Nephron (organoid): ENCODE data around the gene TRPC4.

Experiments used
- H3K27ac Mint-ChIP-seq, 3 experiments: 2 replicates each; pipeline ENCODE4 v1.8.0; 2020; ENCODE audit warnings: mixed read lengths in 3 of 3, mild to moderate bottlenecking in 2 of 3, moderate library complexity in 1 of 3
- H3K27me3 Mint-ChIP-seq: 2 replicates; pipeline ENCODE4 v1.8.0; 2021; ENCODE audit warnings: low read depth, mild to moderate bottlenecking, moderate library complexity, mixed read lengths
- H3K36me3 Mint-ChIP-seq: 2 replicates; pipeline ENCODE4 v1.8.0; 2020; ENCODE audit warnings: low read depth, mixed read lengths
- H3K4me1 Mint-ChIP-seq: 2 replicates; pipeline ENCODE4 v1.8.0; 2020; ENCODE audit warnings: mixed read lengths
- H3K4me3 Mint-ChIP-seq, 3 experiments: 2 replicates each; pipeline ENCODE4 v1.8.0; 2020; ENCODE audit warnings: mild to moderate bottlenecking in 3 of 3, mixed read lengths in 3 of 3, moderate library complexity in 2 of 3
- H3K9me3 Mint-ChIP-seq: 2 replicates; pipeline ENCODE4 v1.8.0; 2020; ENCODE audit warnings: mixed read lengths
- TF ChIP-seq, protein P1 (sequence below), 3 experiments: fragments of 200-600 bp; sonication (generic); IDR thresholded peaks; one replicate each; pipeline ENCODE4 v1.5.0; 2021; ENCODE audit warnings: antibody characterized with exemption in 3 of 3; ENCODE audit not compliant: unreplicated experiment in 3 of 3

Gene TRPC4

DNA sequence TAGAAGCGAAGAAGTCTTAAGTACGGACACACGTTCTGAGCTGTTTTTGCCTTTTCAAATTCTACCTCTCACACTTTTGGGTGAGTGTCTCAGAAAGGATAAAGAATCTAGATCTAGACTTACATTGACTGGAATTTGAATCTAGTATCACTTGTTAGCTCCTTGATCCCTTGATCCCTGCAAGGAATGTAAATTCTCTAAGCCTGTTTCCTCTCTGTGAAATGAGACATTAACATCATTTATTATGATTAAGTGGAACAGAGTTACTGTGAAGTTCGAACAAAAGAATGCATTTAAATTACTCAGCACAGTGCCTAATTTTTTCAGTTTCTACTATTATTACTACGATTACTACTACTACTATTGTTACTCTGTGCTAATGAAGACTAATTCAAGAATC, 184.4 kb downstream of the TRPC4 start:
- Mint-ChIP-seq H3K36me3 (no peaks in the 10 kb centered on the region), H3K9me3 (no peaks in the 10 kb centered on the region), H3K27me3 (peaks cover 6% of the 10 kb centered on the region), H3K27ac (no peak overlapping the region), H3K4me1 (peaks cover 4% of the 10 kb centered on the region), H3K4me3 (no peak overlapping the region)
- TF ChIP-seq, protein P1, sequence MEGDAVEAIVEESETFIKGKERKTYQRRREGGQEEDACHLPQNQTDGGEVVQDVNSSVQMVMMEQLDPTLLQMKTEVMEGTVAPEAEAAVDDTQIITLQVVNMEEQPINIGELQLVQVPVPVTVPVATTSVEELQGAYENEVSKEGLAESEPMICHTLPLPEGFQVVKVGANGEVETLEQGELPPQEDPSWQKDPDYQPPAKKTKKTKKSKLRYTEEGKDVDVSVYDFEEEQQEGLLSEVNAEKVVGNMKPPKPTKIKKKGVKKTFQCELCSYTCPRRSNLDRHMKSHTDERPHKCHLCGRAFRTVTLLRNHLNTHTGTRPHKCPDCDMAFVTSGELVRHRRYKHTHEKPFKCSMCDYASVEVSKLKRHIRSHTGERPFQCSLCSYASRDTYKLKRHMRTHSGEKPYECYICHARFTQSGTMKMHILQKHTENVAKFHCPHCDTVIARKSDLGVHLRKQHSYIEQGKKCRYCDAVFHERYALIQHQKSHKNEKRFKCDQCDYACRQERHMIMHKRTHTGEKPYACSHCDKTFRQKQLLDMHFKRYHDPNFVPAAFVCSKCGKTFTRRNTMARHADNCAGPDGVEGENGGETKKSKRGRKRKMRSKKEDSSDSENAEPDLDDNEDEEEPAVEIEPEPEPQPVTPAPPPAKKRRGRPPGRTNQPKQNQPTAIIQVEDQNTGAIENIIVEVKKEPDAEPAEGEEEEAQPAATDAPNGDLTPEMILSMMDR (IDR thresholded peaks at IDR 0.05; ENCODE audit: unreplicated experiment in 3 of 3): no peak

DNA sequence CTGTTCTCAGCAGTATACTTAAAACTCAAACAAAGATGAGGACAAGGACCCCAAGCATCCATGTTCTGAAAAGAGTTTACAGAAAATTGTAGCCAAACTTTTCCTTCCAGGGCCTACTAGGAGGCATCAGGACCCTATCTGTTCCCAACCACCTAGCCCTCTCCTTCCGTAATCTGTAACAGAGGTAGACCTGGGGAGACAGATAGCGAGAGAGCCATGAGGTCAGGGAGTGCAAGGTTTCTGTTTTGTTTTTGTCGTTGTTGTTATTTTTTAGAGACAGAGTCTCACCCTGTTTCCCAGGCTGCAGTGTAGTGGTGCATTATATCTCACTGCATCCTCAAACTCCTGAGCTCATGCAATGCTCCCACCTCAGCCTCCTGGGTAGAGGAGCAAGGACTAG, 187.1 kb downstream of the TRPC4 start:
- Mint-ChIP-seq H3K9me3 (no peaks in the 10 kb centered on the region), H3K27me3 (peaks cover 6% of the 10 kb centered on the region), H3K4me3 (no peak overlapping the region), H3K27ac (peak overlapping the region in 1 of 3 experiments; percentile 17), H3K4me1 (peaks cover 4% of the 10 kb centered on the region), H3K36me3 (no peaks in the 10 kb centered on the region)
- TF ChIP-seq, protein P1 (IDR thresholded peaks at IDR 0.05; ENCODE audit: unreplicated experiment in 3 of 3): no peak

DNA sequence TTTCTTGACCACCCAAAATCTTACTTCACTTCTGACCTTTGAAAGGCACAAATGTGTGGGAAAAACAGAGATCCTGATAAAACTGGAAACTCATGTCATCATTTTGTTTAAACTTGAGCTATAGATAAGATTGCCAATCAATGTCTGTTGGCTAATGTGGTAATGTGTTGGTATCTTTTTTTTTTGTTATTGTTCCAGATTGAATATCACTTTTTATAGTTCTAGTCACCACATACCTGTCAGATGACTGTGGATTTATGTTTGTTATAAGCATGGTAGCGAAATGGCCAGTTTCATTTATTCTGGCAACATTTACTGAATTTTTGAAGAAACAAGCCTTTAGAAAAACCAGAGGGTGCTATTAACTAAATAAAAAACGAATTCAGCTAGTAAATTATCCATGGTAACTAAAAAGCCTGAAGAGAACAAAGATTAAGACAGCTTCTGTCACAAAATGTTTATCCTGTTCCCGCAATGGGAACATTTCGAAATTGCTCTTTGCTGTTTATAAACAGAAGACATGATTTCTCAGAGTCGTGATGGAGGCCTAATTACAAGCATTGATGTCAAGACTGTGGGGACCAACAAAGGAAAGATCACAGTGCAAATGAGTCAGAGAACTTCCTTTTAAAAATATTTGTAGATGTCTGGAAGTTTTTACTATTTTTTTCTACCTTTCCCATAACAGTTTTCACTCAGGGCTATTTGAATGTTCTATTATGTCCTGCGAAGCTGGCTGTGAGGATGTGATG, 188.1 kb downstream of the TRPC4 start:
- no peaks in the 10 kb centered on the region for H3K36me3 Mint-ChIP-seq
- no peak overlapping the region for H3K4me3 Mint-ChIP-seq
- no peaks in the 10 kb centered on the region for H3K9me3 Mint-ChIP-seq
- H3K27me3 Mint-ChIP-seq: peaks cover 6% of the 10 kb centered on the region
- TF ChIP-seq, protein P1 (IDR thresholded peaks at IDR 0.05; ENCODE audit: unreplicated experiment in 3 of 3): no peak
- H3K4me1 Mint-ChIP-seq: peaks cover 4% of the 10 kb centered on the region
- H3K27ac Mint-ChIP-seq: peak overlapping the region; percentile 40 to 62 (median 50)

DNA sequence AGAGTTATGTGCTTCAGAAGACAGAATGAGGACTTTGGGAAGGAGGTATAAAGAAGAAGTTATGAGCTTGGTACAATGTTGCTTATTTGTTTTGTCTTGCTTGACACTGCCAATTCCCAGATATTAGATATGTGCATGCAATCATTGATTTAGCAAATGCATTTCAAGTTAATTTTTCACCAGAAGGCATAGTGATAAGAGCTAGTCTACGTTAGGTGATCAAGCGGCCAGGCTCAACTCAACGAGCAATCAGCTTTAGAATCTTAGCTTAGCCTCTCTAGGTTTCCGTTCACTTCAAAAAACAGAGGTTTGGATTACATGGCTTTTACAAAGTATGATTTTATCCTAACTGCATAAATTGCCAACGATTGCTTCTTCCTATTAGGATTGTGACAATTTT, 189.4 kb downstream of the TRPC4 start:
- TF ChIP-seq, protein P1 (IDR thresholded peaks at IDR 0.05; ENCODE audit: unreplicated experiment in 3 of 3): no peak
- Mint-ChIP-seq H3K9me3 (no peaks in the 10 kb centered on the region), H3K36me3 (no peaks in the 10 kb centered on the region), H3K27me3 (peaks cover 6% of the 10 kb centered on the region), H3K4me1 (no peaks in the 10 kb centered on the region), H3K4me3 (no peak overlapping the region), H3K27ac (no peak overlapping the region)

DNA sequence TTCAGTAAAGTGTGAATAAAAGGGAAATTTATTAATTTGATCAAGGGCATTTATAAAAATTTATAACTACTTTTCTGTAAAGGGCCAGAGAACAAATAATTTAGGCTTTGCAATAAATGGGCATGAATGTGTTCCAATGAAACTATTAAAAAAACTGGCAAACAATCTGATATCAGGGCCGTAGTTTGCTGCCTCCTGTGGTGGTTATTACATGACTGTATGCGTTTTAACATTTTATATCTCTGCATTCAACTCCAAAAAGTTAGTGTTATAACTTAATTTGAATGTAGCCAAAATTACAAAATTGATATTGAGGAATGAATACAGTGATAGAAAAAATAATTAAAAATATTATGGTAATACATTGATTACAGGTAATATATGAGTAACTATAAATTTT, 190.5 kb downstream of the TRPC4 start:
- TF ChIP-seq, protein P1 (IDR thresholded peaks at IDR 0.05; ENCODE audit: unreplicated experiment in 3 of 3): no peak
- H3K4me3 Mint-ChIP-seq: no peak overlapping the region
- no peak overlapping the region for H3K27ac Mint-ChIP-seq
- H3K9me3 Mint-ChIP-seq: no peaks in the 10 kb centered on the region
- H3K4me1 Mint-ChIP-seq: no peaks in the 10 kb centered on the region
- H3K27me3 Mint-ChIP-seq: peaks cover 6% of the 10 kb centered on the region
- H3K36me3 Mint-ChIP-seq: no peaks in the 10 kb centered on the region

DNA sequence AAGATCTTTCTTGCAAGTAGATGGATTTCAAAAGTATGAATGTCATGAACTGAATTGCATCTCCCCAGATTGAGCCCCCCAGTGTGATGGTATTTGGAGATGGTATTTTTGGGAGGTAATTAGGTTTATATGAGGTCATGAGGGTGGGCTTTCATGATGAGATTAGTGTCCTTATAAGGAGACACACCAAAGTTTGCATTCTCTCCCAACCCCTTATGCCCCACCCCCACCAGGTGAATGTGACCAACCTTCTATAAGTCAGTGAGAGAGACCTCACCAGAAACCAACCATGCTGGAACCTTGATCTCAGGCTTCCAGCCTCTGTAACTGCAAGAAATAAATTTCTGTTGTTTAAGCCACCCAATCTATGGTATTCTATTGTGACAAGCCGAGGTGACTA, 199.7 kb downstream of the TRPC4 start:
- Mint-ChIP-seq H3K27me3 (no peaks in the 10 kb centered on the region), H3K4me1 (no peaks in the 10 kb centered on the region), H3K36me3 (no peaks in the 10 kb centered on the region), H3K9me3 (no peaks in the 10 kb centered on the region), H3K4me3 (no peak overlapping the region), H3K27ac (no peak overlapping the region)
- TF ChIP-seq, protein P1 (IDR thresholded peaks at IDR 0.05; ENCODE audit: unreplicated experiment in 3 of 3): no peak
